ENCODE measurements around the gene TMEM108. TPM values are rescaled to one million over a fixed set of nuclear protein-coding genes. Genes with fewer than 3 reads are reported as not detected.

Gene TMEM108
- polyA plus RNA-seq, 1 of the 3 experiments (the other 2 are of a cell fraction): 8.6 TPM

- H3K9me2 ChIP-seq: no peaks in the 10 kb centered on the region
- TF ChIP-seq JUND (IDR thresholded peaks at IDR 0.05) (peak; percentile 74), SIN3A (IDR thresholded peaks at IDR 0.05; ENCODE audit: borderline replicate concordance, low read depth, low read length) (no peak), TCF12 (IDR thresholded peaks at IDR 0.05) (peak; percentile 95), CHD2 (IDR thresholded peaks at IDR 0.05; ENCODE audit: low read length, partially characterized antibody) (no peak), NFIC (IDR thresholded peaks at IDR 0.05; ENCODE audit: borderline replicate concordance) (peak; percentile 89), MEF2A (IDR thresholded peaks at IDR 0.05; ENCODE audit: borderline replicate concordance, low read depth) (peak; percentile 45; the same call in 1 of the 2 replicates), REST (IDR thresholded peaks at IDR 0.05; ENCODE audit: low read depth, low read length) (no peak), TAF1 (IDR thresholded peaks at IDR 0.05; ENCODE audit: borderline replicate concordance, low read depth, low read length) (no peak), FOSL2 (IDR thresholded peaks at IDR 0.05; ENCODE audit: borderline replicate concordance, low read depth) (peak; percentile 56; the same call in 1 of the 2 replicates), FOXM1 (IDR thresholded peaks at IDR 0.05; ENCODE audit: low read depth) (peak; percentile 43; the same call in 1 of the 2 replicates), EP300 (IDR thresholded peaks at IDR 0.05; ENCODE audit: borderline replicate concordance in 1 of 2, low read depth in 1 of 2, low read length in 1 of 2) (peak; percentile 83 to 87), YY1 (IDR thresholded peaks at IDR 0.05; ENCODE audit: low read depth) (no peak), RXRA (IDR thresholded peaks at IDR 0.05; ENCODE audit: borderline replicate concordance, low read depth) (peak; percentile 47; the same call in 1 of the 2 replicates), TEAD4 (IDR thresholded peaks at IDR 0.05; ENCODE audit: borderline replicate concordance, insufficient read depth) (peak; percentile 80; the same call in 1 of the 2 replicates), NRF1 (IDR thresholded peaks at IDR 0.05; ENCODE audit: low read depth, low read length) (no peak), GATA2 (CRISPR knock-in tag; IDR thresholded peaks at IDR 0.05) (no peak), EZH2phosphoT487 (IDR thresholded peaks at IDR 0.05; ENCODE audit: borderline replicate concordance, low read depth) (no peak), POLR2AphosphoS5 (IDR thresholded peaks at IDR 0.05; ENCODE audit: low read depth, low read length) (peak; percentile 48; the same call in 1 of the 2 replicates), USF1 (IDR thresholded peaks at IDR 0.05; ENCODE audit: borderline replicate concordance, low read depth) (no peak), GABPA (IDR thresholded peaks at IDR 0.05; ENCODE audit: low read depth) (no peak)
- TF ChIP-seq, protein P1, sequence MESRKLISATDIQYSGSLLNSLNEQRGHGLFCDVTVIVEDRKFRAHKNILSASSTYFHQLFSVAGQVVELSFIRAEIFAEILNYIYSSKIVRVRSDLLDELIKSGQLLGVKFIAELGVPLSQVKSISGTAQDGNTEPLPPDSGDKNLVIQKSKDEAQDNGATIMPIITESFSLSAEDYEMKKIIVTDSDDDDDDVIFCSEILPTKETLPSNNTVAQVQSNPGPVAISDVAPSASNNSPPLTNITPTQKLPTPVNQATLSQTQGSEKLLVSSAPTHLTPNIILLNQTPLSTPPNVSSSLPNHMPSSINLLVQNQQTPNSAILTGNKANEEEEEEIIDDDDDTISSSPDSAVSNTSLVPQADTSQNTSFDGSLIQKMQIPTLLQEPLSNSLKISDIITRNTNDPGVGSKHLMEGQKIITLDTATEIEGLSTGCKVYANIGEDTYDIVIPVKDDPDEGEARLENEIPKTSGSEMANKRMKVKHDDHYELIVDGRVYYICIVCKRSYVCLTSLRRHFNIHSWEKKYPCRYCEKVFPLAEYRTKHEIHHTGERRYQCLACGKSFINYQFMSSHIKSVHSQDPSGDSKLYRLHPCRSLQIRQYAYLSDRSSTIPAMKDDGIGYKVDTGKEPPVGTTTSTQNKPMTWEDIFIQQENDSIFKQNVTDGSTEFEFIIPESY (IDR thresholded peaks at IDR 0.05; ENCODE audit: borderline replicate concordance, low read depth): peak; percentile 65; the same call in 1 of the 2 replicates
- TF ChIP-seq, protein P2, sequence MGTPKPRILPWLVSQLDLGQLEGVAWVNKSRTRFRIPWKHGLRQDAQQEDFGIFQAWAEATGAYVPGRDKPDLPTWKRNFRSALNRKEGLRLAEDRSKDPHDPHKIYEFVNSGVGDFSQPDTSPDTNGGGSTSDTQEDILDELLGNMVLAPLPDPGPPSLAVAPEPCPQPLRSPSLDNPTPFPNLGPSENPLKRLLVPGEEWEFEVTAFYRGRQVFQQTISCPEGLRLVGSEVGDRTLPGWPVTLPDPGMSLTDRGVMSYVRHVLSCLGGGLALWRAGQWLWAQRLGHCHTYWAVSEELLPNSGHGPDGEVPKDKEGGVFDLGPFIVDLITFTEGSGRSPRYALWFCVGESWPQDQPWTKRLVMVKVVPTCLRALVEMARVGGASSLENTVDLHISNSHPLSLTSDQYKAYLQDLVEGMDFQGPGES (IDR thresholded peaks at IDR 0.05; ENCODE audit: low read depth, low read length): no peak
- TF ChIP-seq, protein P3, sequence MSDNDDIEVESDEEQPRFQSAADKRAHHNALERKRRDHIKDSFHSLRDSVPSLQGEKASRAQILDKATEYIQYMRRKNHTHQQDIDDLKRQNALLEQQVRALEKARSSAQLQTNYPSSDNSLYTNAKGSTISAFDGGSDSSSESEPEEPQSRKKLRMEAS (IDR thresholded peaks at IDR 0.05; ENCODE audit: low read depth): peak; percentile 15; the same call in 1 of the 2 replicates
- TF ChIP-seq, protein P4, sequence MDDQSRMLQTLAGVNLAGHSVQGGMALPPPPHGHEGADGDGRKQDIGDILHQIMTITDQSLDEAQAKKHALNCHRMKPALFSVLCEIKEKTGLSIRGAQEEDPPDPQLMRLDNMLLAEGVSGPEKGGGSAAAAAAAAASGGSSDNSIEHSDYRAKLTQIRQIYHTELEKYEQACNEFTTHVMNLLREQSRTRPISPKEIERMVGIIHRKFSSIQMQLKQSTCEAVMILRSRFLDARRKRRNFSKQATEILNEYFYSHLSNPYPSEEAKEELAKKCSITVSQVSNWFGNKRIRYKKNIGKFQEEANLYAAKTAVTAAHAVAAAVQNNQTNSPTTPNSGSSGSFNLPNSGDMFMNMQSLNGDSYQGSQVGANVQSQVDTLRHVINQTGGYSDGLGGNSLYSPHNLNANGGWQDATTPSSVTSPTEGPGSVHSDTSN (IDR thresholded peaks at IDR 0.05): peak; percentile 95
- no peaks in the 10 kb centered on the region for H4K20me1 ChIP-seq (ENCODE audit: insufficient read depth)
- H3K4me1 ChIP-seq (ENCODE audit: control insufficient read depth in 1 of 2, insufficient read depth in 2 of 2, low read depth in 1 of 2, low read length in 1 of 2): peaks cover 16 to 17% of the 10 kb centered on the region in 2 experiments; a peak in 3 of 4 replicates
- 10% methylated on average over 4 of the region's 4 CpGs for WGBS (ENCODE audit: low lambda C conversion rate)
- peaks cover 29% of the 10 kb centered on the region for H3F3A ChIP-seq (replicated peaks; ENCODE audit: insufficient read depth)
- no peaks in the 10 kb centered on the region; the same call in 1 of the 2 replicates for H3K79me2 ChIP-seq (ENCODE audit: insufficient read depth)
- peak overlapping the region; percentile 23; the same call in 1 of the 2 replicates for H3K9ac ChIP-seq
- peak overlapping the region; percentile 65 to 69 for H3K27ac ChIP-seq (ENCODE audit: low read depth in 2 of 2, low read length in 1 of 2)
- H3K27me3 ChIP-seq (ENCODE audit: insufficient read depth): no peaks in the 10 kb centered on the region
- 0 out of 2 replicates have a peak, but pooled peaks cover 4% of the 10 kb centered on the region for H3K9me3 ChIP-seq
- ChIA-PET CTCF (interaction anchor here (1.5 kb wide), 2 partner anchors 11 to 216 kb away, joined by 4 read pairs; no protein-coding TSS in a partner anchor), POLR2A (no interaction called here)
- peak overlapping the region in 1 of 2 experiments; percentile 3; a peak in 2 of 4 replicates for H3K4me3 ChIP-seq (ENCODE audit: low read depth in 2 of 2, low read length in 1 of 2)
- peaks cover 0 to 3% of the 10 kb centered on the region in 2 experiments for H3K36me3 ChIP-seq (replicated peaks in 1 of 2; ENCODE audit: control insufficient read depth in 1 of 2, insufficient read depth in 2 of 2, low read length in 1 of 2)
- peak overlapping the region; percentile 60 for H3K4me2 ChIP-seq
- no peak for DNase-seq
- H2AFZ ChIP-seq (ENCODE audit: low read depth): 0 out of 2 replicates have a peak overlapping the region, but pooled peaks have one; percentile 31
These were observed 218.7 kb downstream of the TMEM108 start for GRCh38 chr3:133256787-133257483.

Data from SK-N-SH (cell line).